ENCODE measurements around the gene PLEKHG3. TPM values are rescaled to one million over a fixed set of nuclear protein-coding genes. Genes with fewer than 3 reads are reported as not detected.

Gene PLEKHG3
- total RNA-seq, 2 donors from 2014 or later: 78.8 to 106 TPM

DNA sequence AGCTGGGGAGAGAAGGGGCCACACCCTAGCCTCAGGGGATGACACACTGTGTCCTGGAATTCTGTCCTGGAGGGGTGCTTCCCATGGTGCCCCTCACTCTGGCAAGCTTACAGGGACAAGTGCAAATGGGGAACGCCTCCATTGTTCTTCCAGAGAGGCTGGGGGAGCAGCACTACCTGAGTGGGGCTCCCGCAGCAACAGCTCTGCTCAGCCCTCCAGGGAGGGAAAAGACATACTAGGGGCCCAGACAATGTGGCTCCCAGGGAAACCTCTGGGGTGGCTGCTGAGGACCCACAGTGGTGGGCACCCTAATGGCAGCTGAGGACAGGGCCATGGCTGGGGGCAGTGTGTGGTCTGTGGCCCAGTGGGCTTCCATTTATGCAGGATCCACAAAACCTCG is 69.4 kb downstream of the PLEKHG3 start:
- Histone ChIP-seq H3K9me3 (no peaks in the 10 kb centered on the region), H3K9ac (ENCODE audit: low read depth in 2 of 2, low read length in 2 of 2) (no peak overlapping the region), H3K36me3 (no peaks in the 10 kb centered on the region), H3K27ac (no peak overlapping the region), H3K4me1 (no peaks in the 10 kb centered on the region), H3K4me3 (no peak overlapping the region), H3K27me3 (no peaks in the 10 kb centered on the region)
- no peak for DNase-seq
- intact Hi-C loops (cut with DNase I): no loop called here
- TF ChIP-seq, protein P1, sequence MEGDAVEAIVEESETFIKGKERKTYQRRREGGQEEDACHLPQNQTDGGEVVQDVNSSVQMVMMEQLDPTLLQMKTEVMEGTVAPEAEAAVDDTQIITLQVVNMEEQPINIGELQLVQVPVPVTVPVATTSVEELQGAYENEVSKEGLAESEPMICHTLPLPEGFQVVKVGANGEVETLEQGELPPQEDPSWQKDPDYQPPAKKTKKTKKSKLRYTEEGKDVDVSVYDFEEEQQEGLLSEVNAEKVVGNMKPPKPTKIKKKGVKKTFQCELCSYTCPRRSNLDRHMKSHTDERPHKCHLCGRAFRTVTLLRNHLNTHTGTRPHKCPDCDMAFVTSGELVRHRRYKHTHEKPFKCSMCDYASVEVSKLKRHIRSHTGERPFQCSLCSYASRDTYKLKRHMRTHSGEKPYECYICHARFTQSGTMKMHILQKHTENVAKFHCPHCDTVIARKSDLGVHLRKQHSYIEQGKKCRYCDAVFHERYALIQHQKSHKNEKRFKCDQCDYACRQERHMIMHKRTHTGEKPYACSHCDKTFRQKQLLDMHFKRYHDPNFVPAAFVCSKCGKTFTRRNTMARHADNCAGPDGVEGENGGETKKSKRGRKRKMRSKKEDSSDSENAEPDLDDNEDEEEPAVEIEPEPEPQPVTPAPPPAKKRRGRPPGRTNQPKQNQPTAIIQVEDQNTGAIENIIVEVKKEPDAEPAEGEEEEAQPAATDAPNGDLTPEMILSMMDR (IDR thresholded peaks at IDR 0.05): no peak

DNA sequence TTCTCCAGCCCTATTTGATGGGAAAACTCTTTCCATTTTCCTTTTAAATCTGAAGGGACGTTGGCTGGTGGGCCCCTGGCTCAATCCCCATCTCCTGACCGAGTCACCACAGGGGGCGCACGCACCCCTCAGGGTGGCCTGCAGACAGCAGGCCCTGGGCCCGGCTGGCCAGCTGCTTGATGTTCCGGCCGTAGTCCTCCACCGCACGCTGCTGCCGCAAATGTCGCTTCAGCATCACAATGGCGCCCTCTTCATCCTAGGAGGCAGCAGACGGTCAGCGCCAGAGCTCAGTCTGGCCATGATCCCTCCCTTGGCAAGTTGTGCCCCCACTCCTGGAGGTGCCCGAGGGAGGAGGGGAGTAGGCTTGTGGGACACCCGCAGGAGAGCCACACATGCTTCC is 70.0 kb downstream of the PLEKHG3 start:
- DNase-seq: no peak
- no peaks in the 10 kb centered on the region for H3K27me3 ChIP-seq

DNA sequence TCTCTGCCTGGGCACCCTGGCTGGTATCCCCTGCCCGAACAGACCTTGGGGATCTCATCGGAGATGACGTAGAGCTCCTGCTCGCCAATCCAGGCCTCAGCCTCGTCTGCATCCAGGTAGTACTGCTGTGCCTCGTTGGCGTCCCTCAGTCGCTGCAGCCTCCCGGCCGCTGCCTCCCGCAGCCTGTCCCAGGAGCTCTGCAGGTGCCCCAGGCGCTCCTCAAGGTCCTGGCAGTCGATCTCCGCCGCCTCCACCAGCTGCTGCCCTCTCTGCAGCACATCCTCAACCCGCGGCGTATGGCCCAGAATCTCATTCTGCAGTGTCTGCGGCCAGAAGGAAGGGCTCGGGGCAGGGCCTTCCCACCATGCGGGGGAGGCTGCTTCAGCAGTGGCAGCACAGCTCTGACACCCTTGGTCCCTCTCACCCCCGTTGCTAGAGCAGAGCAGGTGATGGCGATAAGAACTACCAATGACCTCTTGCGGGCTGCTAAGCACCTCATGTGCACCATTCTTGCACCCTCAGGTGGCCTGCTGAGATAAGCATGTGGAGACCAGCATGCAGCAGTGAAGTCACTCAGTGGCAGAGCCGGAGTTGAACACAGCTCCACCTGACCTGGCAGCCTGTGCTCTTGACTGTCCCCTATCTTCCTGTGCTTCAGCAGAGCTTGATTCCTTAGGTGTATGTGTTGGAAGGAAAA is 71.0 kb downstream of the PLEKHG3 start:
- H3K4me1 ChIP-seq: no peaks in the 10 kb centered on the region
- no peak overlapping the region for H3K9ac ChIP-seq (ENCODE audit: low read depth in 2 of 2, low read length in 2 of 2)
- no peak for DNase-seq
- H3K9me3 ChIP-seq: no peaks in the 10 kb centered on the region
- no peak overlapping the region for H3K4me3 ChIP-seq
- intact Hi-C loops (cut with DNase I): no loop called here
- no peak overlapping the region for H3K27ac ChIP-seq
- H3K36me3 ChIP-seq: no peaks in the 10 kb centered on the region
- H3K27me3 ChIP-seq: no peaks in the 10 kb centered on the region
- TF ChIP-seq, protein P1 (IDR thresholded peaks at IDR 0.05): no peak

More for the DNA sequence above, 70.0 kb downstream of the PLEKHG3 start:
- Histone ChIP-seq H3K27ac (no peak overlapping the region), H3K9ac (ENCODE audit: low read depth in 2 of 2, low read length in 2 of 2) (no peak overlapping the region), H3K36me3 (no peaks in the 10 kb centered on the region), H3K4me1 (no peaks in the 10 kb centered on the region), H3K9me3 (no peaks in the 10 kb centered on the region), H3K4me3 (no peak overlapping the region)
- intact Hi-C loops (cut with DNase I): no loop called here
- TF ChIP-seq, protein P1 (IDR thresholded peaks at IDR 0.05): no peak

DNA sequence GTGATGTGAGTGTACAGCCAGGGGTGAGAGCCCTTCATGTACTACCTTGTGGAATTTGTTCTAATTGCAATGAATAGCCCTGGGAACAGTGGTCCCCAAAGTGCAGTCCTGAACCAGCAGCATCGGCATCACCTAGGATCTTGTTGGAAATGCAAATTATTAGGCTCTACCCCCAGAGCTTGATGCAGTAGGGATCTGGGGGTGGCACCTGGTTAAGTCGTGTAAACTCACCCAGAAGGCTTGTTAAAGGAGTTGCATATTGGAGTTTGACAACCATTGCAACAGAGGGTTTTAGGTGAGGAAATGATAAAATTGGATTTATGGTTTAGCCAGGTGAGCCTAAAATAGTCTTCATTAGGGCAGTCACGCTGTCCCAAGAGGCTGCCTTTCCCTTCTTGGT is 73.2 kb downstream of the PLEKHG3 start:
- no peak overlapping the region for H3K9ac ChIP-seq (ENCODE audit: low read depth in 2 of 2, low read length in 2 of 2)
- no peaks in the 10 kb centered on the region for H3K36me3 ChIP-seq
- no peaks in the 10 kb centered on the region for H3K4me1 ChIP-seq
- TF ChIP-seq, protein P1 (IDR thresholded peaks at IDR 0.05): no peak
- H3K9me3 ChIP-seq: no peaks in the 10 kb centered on the region
- no peak overlapping the region for H3K4me3 ChIP-seq
- H3K27ac ChIP-seq: no peak overlapping the region
- H3K27me3 ChIP-seq: no peaks in the 10 kb centered on the region
- intact Hi-C loops (cut with DNase I): no loop called here
- no peak for DNase-seq

DNA sequence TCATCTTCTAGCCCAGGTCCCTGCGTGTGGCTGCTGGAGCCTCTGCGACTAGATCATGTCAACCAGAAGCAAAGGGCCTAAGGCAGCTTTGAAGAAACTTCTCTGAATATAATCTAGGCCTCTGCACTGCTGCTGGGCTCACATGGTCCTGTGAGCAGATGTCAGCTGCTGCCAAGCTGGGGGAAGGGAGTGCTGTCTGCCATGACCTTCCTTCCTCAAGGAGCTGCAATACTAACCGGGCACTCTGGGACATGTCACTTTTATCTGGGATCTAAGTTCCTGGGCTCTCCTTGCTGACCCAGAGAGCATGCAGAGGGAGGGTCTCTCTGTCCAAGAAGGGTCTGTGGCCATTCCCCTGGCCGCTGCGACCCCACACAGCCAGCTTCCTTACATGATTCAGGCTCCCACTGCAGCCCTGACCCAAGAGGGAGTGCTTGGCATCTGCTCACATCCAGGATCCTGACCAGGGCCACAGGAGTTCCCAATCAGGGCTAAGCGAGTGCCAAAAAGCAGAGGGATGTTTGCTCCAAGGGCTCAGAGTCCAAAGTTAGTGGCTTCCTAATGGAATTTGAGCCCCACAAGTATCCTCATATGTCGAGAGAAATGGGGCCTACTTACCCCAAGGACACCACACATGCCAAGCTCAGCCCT is 74.0 kb downstream of the PLEKHG3 start:
- Histone ChIP-seq H3K36me3 (no peaks in the 10 kb centered on the region), H3K4me1 (no peaks in the 10 kb centered on the region), H3K27me3 (no peaks in the 10 kb centered on the region), H3K4me3 (no peak overlapping the region), H3K9ac (ENCODE audit: low read depth in 2 of 2, low read length in 2 of 2) (no peak overlapping the region), H3K9me3 (no peaks in the 10 kb centered on the region), H3K27ac (no peak overlapping the region)
- TF ChIP-seq, protein P1 (IDR thresholded peaks at IDR 0.05): no peak
- intact Hi-C loops (cut with DNase I): no loop called here
- DNase-seq: no peak
